Midbrain (tissue), 1 donor: Measurements from ENCODE around the gene HNMT.
"Not testable (repeated sequence)": the region's sequence is repeated elsewhere in the genome, so short reads cannot be mapped to it uniquely, and the experiment has no call there.

Source experiments
- DNase-seq: peaks from one replicate; lab custom pipeline; 2025; lab: John Stamatoyannopoulos, UW

The HNMT gene

DNA sequence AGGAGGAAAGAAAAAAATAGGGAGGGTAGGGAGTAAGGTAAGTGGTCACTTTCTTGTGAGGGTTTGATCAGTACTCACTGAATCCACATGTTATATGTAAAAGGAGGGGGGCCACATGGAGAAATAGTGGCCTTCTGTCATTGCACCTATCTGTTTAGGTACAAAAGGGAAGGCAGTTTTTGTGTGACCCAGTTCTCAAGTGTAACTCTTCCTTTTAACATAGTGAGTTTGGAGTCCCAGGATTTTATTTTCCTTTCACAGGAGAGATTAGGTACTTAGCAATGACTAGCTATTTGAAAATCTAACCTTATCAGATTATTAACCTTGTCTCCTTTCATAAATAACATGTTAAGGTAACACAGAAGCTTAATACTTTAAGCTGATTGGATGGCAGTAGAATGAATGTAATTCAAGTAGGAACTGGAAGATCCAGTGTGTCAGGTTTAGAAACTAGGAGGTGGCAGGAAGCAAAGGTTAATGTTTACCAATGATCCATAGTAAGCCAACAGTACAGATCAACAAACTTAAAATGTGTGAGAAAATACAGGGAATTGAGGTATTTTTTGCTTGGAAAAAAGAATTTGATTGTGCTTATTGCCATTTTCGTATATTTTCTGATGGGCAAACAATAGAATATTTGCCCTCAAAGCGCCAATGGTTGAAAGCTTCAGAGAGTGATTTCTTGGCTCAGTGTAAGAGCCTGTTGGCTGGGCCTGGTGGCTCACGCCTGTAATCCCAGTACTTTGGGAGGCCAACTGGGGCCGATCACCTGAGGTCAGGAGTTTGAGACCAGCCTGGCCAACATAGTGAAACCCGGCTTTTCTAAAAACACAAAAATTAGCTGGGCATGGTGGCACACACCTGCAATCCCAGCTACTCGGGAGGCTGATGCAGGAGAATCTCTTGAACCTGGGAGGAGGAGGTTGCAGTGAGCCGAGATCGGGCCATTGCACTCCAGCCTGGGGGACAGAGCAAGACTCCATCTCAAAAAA is 11.3 kb downstream of the HNMT start:
- DNase-seq: no peak

- DNase-seq: no peak
Measured at GRCh38 chr2:137976274-137976673, 12.0 kb downstream of the HNMT start.

DNA sequence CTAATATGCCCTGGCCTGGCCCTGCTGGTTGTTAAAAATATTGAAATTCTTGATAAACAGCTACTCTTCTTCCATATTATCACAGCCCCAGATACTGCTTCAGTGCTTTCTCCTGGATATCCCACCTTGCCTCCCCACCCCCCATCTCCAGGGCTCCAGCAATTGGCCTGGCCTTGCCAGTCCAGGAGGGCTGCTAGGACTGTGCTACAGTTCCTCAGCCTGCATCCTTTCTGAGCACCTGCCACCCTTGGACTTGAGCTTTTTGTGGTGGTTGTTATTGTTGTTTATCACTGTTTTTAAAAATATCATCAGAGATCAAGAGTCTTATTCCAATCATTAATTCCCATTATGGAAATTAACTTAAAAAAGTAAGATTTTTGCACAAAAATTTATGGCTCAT is 13.5 kb downstream of the HNMT start:
- DNase-seq: no peak

DNA sequence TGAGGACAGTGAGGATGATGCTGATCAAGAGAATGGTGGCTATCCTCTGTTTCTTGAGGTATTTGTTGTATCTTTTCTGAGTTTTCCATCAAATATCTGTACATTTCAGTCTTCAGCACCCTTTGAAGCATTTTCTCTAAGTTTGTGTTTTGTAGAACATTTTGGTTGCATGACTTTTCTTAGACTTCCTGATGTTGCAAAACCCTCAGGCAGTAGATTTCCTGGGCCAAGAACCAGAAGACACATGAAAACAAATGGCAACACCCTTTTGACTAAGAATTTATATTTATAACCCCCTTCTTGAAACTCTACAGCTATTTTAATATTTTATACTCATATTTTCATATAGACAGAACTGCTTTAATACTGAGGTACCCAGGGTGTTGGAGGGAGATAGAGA is 16.2 kb downstream of the HNMT start:
- no peak for DNase-seq

DNA sequence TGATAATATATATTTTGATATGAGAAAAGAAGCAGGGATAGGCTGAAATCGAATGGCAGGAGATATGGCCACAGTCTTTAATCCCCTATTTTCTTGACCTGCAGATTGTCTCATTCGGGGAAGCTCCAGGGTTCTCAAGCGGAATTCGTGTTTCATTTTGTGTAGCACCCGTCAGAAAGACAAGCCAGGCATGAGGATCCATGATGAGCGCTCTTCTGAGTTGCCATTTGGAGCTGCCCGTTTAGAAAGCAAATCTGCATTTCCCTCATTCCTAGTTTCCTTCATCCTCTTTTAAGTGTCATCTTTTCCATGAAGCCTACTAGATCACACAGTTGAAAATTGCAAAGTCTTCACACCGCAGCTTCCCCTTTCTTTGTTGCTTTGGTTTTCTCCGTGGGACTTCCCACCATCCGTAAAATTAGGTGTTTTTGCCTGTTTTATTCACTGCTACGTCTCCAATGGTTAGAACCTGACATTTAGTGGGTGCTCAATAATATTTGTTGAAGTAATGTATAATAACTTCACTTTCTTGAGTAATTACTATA is 16.9 kb downstream of the HNMT start:
- DNase-seq: no peak

- no peak for DNase-seq
Measured at GRCh38 chr2:137983581-137983980, 19.3 kb downstream of the HNMT start.

GRCh38 chr2:137986268-137986667 is 22.0 kb downstream of the HNMT start:
- no peak for DNase-seq

DNA sequence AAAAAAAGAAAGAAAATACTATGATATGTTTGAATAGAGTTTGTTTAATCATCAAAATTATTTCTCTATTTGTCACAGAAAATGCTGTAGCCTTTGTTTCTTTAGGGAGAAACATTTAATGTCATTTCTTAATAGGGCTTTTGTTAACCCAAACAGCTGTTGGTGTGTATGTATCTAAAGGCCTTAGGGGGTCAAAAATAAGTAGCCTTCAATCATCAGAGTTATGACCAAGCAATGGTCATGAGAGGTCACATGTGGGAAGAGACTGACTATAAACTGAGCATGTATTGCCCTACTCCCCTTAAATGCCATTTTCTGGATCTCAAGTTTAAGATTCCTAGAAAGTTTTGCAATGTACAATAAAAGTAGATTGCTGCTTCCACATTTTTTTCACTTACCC is 22.7 kb downstream of the HNMT start:
- no peak for DNase-seq

GRCh38 chr2:137991078-137991477 is 26.8 kb downstream of the HNMT start:
- DNase-seq: no peak

GRCh38 chr2:137992039-137992646 is 27.9 kb downstream of the HNMT start:
- no peak for DNase-seq

DNA sequence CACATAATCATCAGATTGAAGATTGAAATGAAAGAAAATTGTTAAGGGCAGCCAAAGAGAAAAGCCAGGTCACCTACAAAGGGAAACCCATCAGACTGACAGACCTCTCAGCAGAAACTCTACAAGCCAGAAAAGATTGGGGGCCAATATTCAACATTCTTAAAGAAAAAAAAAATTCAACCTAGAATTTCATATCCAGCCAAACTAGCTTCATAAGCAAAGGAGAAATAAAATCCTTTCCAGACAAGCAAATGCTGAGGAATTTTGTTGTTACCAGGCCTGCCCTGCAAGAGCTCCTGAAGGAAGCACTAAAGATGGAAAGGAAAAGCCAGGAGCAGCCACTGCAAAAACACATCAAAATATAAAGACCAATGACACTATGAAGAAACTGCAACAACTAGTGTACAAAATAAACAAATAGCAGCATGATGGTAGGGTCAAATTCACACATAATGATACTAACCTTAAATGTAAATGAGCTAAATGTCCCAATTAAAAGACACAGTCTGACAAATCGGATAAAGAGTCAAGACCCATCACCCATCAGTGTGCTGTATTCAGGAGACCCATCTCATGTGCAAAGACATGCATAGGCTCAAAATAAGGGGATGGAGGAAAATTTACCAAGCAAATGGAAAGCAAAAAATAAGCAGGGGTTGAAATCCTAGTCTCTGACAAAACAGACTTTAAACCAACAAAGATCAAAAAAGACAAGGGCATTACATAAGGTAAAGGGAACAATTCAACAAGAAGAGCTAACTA is 29.6 kb downstream of the HNMT start:
- not testable (repeated sequence) for DNase-seq

- not testable (repeated sequence) for DNase-seq
Measured at GRCh38 chr2:137995368-137995767, 31.1 kb downstream of the HNMT start.

DNA sequence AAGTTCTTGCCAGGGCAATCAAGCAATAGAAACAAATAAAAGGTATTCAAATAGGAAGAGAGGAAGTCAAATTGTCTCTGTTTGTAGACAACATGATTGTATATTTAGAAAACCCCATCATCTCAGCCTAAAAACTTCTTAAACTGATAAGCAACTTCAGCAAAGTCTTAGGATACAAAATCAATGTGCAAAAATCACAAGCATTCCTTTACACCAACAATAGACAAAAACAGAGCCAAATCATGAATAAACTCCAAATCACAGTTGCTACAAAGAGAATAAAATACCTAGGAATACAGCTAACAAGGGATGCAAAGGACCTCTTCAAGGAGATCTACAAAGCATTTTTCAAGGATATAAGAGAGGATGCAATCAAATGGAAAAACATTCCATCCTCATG is 31.9 kb downstream of the HNMT start:
- not testable (repeated sequence) for DNase-seq

DNA sequence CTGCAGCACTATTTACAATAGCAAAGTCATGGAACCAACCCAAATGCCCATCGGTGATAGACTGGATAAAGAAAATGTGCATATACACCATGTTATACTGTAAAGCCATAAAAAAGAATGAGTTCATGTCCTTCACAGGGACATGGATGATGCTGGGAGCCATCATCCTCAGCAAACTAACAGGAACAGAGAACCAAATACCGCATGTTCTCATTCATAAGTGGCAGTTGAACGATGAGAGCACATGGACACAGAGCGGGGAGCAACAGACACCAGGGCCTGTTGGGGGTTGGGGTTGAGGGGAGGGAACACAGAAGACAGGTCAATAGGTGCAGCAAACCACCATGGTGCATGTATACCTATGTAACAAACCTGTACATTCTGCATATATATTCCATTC is 33.5 kb downstream of the HNMT start:
- DNase-seq: no peak

DNA sequence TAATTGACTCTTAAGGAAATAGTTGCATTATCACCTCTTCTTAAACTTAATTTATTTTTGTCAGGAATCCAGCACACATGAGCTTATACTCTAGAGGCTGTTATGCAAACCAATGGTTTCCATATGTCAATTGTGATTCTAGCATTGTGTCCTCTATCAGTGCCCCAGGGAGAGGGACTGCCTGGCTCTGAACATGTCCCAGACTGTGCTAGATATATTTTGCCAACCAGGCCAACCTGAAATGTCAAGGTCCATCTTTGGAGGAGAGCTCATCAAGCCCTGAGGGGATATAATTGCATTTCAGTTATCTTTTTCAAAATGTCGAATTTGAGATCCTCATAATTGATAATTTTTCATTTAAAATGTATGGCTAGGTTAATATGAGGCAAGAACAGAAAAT is 34.2 kb downstream of the HNMT start:
- no peak for DNase-seq

DNA sequence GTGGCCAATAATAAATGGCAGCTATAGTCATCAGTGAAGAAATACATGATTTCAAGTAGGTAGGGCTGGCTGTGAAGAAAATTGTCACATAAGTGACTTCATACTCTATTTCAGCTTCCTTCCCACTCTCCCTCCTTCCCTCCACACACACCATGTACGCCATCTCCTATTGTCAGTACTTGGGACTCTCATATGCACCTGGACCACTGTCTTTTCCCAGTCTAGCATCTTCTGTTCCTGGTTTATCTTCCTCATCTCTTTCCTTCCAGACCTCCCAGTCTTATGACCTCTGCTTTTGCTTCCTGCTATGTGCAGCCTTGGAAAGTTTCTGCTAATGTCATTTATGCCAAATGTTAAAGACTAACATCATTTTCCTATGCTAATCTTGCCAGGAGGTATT is 35.0 kb downstream of the HNMT start:
- no peak for DNase-seq

DNA sequence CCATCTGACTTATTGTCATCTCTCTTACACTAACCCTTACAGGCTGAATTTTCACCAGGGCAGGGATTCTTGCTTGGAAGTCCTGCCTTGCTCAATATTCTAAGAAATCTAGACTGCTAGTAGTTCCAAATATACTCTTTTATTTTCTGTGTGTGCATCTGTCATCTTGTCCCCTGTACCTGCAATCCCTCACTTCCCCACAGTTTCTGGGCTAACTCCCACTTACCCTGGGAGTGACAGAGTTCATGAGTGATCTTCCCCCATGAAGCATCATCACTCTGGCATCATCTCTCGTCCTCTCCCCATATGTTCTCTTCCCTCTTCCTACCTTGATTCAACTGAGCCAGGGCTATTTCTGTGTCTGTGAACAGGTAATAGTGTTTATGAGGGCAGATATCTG is 35.7 kb downstream of the HNMT start:
- no peak for DNase-seq

- DNase-seq: no peak
Measured at GRCh38 chr2:138000796-138001195, 36.5 kb downstream of the HNMT start.

GRCh38 chr2:138003411-138003810 is 39.1 kb downstream of the HNMT start:
- DNase-seq: no peak

DNA sequence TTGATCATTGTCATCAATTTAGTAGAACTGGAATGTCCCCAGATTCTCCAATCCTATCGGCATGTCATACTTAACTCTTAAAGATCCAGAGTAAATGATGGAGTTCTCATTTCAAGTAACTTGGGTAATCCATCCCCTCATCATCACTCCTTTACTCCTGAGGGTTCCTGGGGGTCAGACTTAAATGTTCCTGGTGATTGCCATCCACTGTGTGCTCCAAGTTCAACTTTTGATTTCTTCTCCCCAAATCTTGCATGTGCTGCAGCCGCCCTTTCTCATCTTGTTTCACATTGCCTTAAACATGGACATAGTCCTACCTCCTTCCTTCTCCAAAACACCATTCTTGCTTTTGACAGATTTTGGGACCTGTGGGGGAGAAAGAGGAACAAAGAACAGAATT is 43.2 kb downstream of the HNMT start:
- no peak for DNase-seq

- DNase-seq: no peak
Measured at GRCh38 chr2:138009622-138010021, 45.3 kb downstream of the HNMT start.

GRCh38 chr2:138010890-138011289 is 46.6 kb downstream of the HNMT start:
- no peak for DNase-seq
